GM12878 (cell line): ENCODE measurements around the gene FNTB. TPM values are rescaled to one million over a fixed set of nuclear protein-coding genes. Genes with fewer than 3 reads are reported as not detected.
A peak's percentile ranks its signal among the peaks of the same experiment; 100 is the strongest.

ENCODE experiments used
- ATAC-seq: fragments of 200-7000 bp; cut with Tn5 transposase; 3 replicates; pipeline ENCODE4 v1.9.1; 2020; ENCODE audit warnings: mild to moderate bottlenecking, moderate library complexity
- BruUV-seq: library from RNA; stranded (reverse); fragments of 400-500 nt; replicated peaks from 2 replicates; lab custom pipeline; 2021; lab: Mats Ljungman, UMichigan
- CTCF ChIA-PET: fragments of 300-600 bp; sonication (Branson Sonifier 250); formaldehyde crosslinking; extraction: SDS; loops from one replicate; lab custom pipeline; 2021; ENCODE audit warnings: inconsistent platforms; lab: Yijun Ruan, JAX
- POLR2A ChIA-PET: fragments of 350-600 bp; formaldehyde crosslinking; extraction: SDS; loops from one replicate; lab custom pipeline; 2021; ENCODE audit warnings: inconsistent platforms; lab: Charles Lee
- RAD21 ChIA-PET: fragments of 300-600 bp; sonication (Branson Sonifier 250); formaldehyde crosslinking; loops from one replicate; lab custom pipeline; 2023; ENCODE audit warnings: antibody characterized with exemption; ENCODE audit not compliant: unreplicated experiment; lab: Charles Lee
- SMC1A ChIA-PET: fragments of 300-600 bp; sonication (Branson Sonifier 250); formaldehyde crosslinking; loops from one replicate; lab custom pipeline; 2023; ENCODE audit not compliant: unreplicated experiment, uncharacterized antibody; lab: Charles Lee
- DNase-seq: peaks from one replicate; pipeline ENCODE4 v3.0.0-alpha.2; 2011; ENCODE audit warnings: low read depth, low spot score
- FAIRE-seq: peaks from 3 replicates; lab custom pipeline; 2011; peaks lifted over from hg19 to GRCh38; lab: Jason Lieb, UNC
- H2AFZ ChIP-seq: 2 replicates; pipeline ENCODE4 v1.6.0; 2011; ENCODE audit warnings: low read depth, low read length, control low read depth; ENCODE audit not compliant: control insufficient read depth
- H3K27ac ChIP-seq: 2 replicates; pipeline ENCODE4 v1.5.1; 2011; ENCODE audit warnings: control low read depth; ENCODE audit not compliant: control insufficient read depth, insufficient read depth
- H3K27me3 ChIP-seq, 2 experiments: replicated peaks in 1 of 2; 2 replicates each; pipeline versions ENCODE4 v1.6.0 to v1.6.1; 2011; ENCODE audit warnings: low read length in 1 of 2; ENCODE audit not compliant: control insufficient read depth in 2 of 2, insufficient read depth in 2 of 2
- H3K36me3 ChIP-seq, 2 experiments: 2 replicates each; pipeline ENCODE4 v1.5.1; 2011; ENCODE audit warnings: low read length in 1 of 2; ENCODE audit not compliant: control insufficient read depth in 2 of 2, insufficient read depth in 2 of 2
- H3K4me1 ChIP-seq: 2 replicates; pipeline ENCODE4 v1.6.1; 2011; ENCODE audit warnings: mild to moderate bottlenecking, low read length, moderate library complexity, mixed read lengths; ENCODE audit not compliant: control insufficient read depth, insufficient read depth
- H3K4me2 ChIP-seq: 2 replicates; pipeline ENCODE4 v1.6.0; 2011; ENCODE audit warnings: control low read depth; ENCODE audit not compliant: control insufficient read depth, insufficient read depth
- H3K4me3 ChIP-seq: fragments of 200-600 bp; sonication (generic); 2 replicates; pipeline ENCODE4 v1.5.1; 2016
- H3K79me2 ChIP-seq: 2 replicates; pipeline ENCODE4 v1.6.0; 2011; ENCODE audit warnings: low read length; ENCODE audit not compliant: control insufficient read depth, insufficient read depth
- H3K9ac ChIP-seq: 2 replicates; pipeline ENCODE4 v1.8.0; 2011; ENCODE audit warnings: low read length, control low read depth, mixed read lengths; ENCODE audit not compliant: control insufficient read depth, insufficient read depth
- H3K9me3 ChIP-seq: replicated peaks from 3 replicates; pipeline ENCODE4 v1.5.1; 2011; ENCODE audit warnings: mild to moderate bottlenecking, low read length; ENCODE audit not compliant: control insufficient read depth, insufficient read depth
- H4K20me1 ChIP-seq: 2 replicates; pipeline ENCODE4 v1.6.0; 2011; ENCODE audit not compliant: control insufficient read depth, insufficient read depth
- NR2C2 ChIP-seq: IDR thresholded peaks from 2 replicates; pipeline ENCODE4 v1.6.1; 2011; ENCODE audit warnings: borderline replicate concordance, low read depth; ENCODE audit not compliant: control insufficient read depth, insufficient read length
- RBBP5 ChIP-seq: fragments of 200-600 bp; sonication (generic); conservative IDR thresholded peaks from 2 replicates; pipeline ENCODE4 v1.6.1; 2016
- SMARCA5 ChIP-seq: fragments of 450-650 bp; IDR thresholded peaks from 2 replicates; pipeline ENCODE4 v1.6.1; 2017; ENCODE audit warnings: mild to moderate bottlenecking
- TARDBP ChIP-seq: IDR thresholded peaks from 2 replicates; pipeline ENCODE4 v1.6.1; 2016; ENCODE audit warnings: borderline replicate concordance
- WGBS: methylation state at CpG from one replicate; pipeline ENCODE4 v1.1.6; 2016; ENCODE audit warnings: low lambda C conversion rate; ENCODE audit not compliant: insufficient replicate concordance, insufficient coverage; ENCODE audit errors: missing lambda C conversion rate; 5-methylcytosine and 5-hydroxymethylcytosine counted together
- in situ Hi-C: fragments of 300-500 bp; cut with MboI; formaldehyde crosslinking; loops from 9 replicates; pipeline ENCODE4 v1.14.3; 2018; ENCODE audit warnings: mixed read lengths
- intact Hi-C: fragments of 100-400 bp; cut with micrococcal nuclease; formaldehyde crosslinking; loops from one replicate; pipeline ENCODE4 v1.14.2; 2022; ENCODE audit not compliant: unreplicated experiment
- polyA plus RNA-seq, 11 experiments: library from polyadenylated mRNA; depleted of rRNA in 4 of 11; unstranded in 6 of 11; stranded (reverse) in 5 of 11; fragments of >200 nt; fragmentation: Nextera tagmentation in 4 of 11; fragmentation: Illumina TruSeq in 1 of 11; extraction: Ambion mirVana in 4 of 11; extraction: Trizol in 1 of 11; gene quantifications; 1 replicate in 1 of 11; 2 replicates in 10 of 11; pipeline versions ENCODE4 v1.2.1 to v1.2.3, GENCODE V29; 2011 to 2016; ENCODE audit warnings: inconsistent platforms in 2 of 11, missing spikeins in 2 of 11, low read depth in 1 of 11
- total RNA-seq, 4 experiments: library from RNA; depleted of rRNA in 3 of 4; stranded (reverse); fragments of >200 nt in 3 of 4; fragmentation: Illumina TruSeq in 1 of 4; extraction: Trizol in 1 of 4; gene quantifications; 2 replicates each; pipeline versions ENCODE4 v1.2.1 to v1.2.3, GENCODE V29; 2013 to 2021
- TF ChIP-seq, protein P1 (sequence below): IDR thresholded peaks from 2 replicates; pipeline ENCODE4 v1.6.1; 2012; ENCODE audit warnings: low read depth, low read length, improper control_type of control experiment
- TF ChIP-seq, protein P2 (sequence below): fragments of 450-650 bp; IDR thresholded peaks from 2 replicates; pipeline ENCODE4 v1.6.1; 2017; ENCODE audit warnings: low read depth, mild to moderate bottlenecking, moderate library complexity
- TF ChIP-seq, protein P3 (sequence below): IDR thresholded peaks from 2 replicates; pipeline ENCODE4 v1.6.1; 2011; ENCODE audit warnings: borderline replicate concordance, low read depth, mild to moderate bottlenecking, moderate library complexity, mixed read lengths, low read length; ENCODE audit not compliant: insufficient read depth; ENCODE audit errors: extremely low read length

Gene FNTB
- total and polyA plus RNA-seq, 10 of the 15 experiments (the other 5 are each of a cell fraction or from before 2014, with no cell fraction given) = 10.4 to 25.1 (median 16.7) TPM

DNA sequence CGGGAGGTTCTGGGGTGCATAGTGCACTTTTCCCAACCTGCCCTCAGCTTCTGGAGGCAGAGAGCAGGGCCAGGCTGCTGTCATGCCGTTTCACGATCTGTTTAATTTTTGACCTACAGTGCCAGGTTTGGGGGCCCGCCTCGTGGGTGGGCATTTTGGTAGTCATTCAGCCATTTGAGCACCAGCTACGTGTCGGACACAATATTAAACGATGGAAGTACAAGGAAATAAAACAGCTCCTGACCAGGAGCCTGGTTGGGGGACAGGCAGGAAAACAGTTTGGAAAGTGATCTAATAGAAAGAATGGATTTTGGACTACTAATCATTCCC lies 708 bp downstream of the FNTB start:
- peak overlapping the region; percentile 72 for H3K9ac ChIP-seq
- SMC1A ChIA-PET = interaction anchor here (0.6 to 4.9 kb wide), 10 partner anchors 9 to 424 kb away, joined by 3 to 55 read pairs (median 4); partner anchors contain the start of gene CHURC1
- no peak for DNase-seq
- H3K36me3 ChIP-seq = no peaks in the 10 kb centered on the region
- H3K4me2 ChIP-seq = peak overlapping the region; percentile 81
- no peaks in the 10 kb centered on the region; the same call in 2 of the 3 replicates for H3K9me3 ChIP-seq
- RAD21 ChIA-PET = interaction anchor here (0.7 to 3.9 kb wide), 23 partner anchors 7 to 428 kb away, joined by 3 to 28 read pairs (median 5); partner anchors contain the start of genes CHURC1 and MAX
- WGBS = 0% methylated on average over 8 of the region's 8 CpGs
- intact Hi-C loops = loop anchor here (2.0 to 10.0 kb wide), 5 partner anchors 73 to 313 kb away; partner anchors contain the start of genes CHURC1 and MAX
- no peaks in the 10 kb centered on the region for H4K20me1 ChIP-seq
- H3K79me2 ChIP-seq = peaks cover 48% of the 10 kb centered on the region
- no peak for TF ChIP-seq NR2C2
- no peak for TF ChIP-seq RBBP5
- TF ChIP-seq TARDBP = no peak
- TF ChIP-seq SMARCA5 = no peak
- TF ChIP-seq, protein P1, sequence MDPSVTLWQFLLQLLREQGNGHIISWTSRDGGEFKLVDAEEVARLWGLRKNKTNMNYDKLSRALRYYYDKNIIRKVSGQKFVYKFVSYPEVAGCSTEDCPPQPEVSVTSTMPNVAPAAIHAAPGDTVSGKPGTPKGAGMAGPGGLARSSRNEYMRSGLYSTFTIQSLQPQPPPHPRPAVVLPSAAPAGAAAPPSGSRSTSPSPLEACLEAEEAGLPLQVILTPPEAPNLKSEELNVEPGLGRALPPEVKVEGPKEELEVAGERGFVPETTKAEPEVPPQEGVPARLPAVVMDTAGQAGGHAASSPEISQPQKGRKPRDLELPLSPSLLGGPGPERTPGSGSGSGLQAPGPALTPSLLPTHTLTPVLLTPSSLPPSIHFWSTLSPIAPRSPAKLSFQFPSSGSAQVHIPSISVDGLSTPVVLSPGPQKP = no peak
- TF ChIP-seq, protein P2, sequence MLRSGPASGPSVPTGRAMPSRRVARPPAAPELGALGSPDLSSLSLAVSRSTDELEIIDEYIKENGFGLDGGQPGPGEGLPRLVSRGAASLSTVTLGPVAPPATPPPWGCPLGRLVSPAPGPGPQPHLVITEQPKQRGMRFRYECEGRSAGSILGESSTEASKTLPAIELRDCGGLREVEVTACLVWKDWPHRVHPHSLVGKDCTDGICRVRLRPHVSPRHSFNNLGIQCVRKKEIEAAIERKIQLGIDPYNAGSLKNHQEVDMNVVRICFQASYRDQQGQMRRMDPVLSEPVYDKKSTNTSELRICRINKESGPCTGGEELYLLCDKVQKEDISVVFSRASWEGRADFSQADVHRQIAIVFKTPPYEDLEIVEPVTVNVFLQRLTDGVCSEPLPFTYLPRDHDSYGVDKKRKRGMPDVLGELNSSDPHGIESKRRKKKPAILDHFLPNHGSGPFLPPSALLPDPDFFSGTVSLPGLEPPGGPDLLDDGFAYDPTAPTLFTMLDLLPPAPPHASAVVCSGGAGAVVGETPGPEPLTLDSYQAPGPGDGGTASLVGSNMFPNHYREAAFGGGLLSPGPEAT = no peak
- TF ChIP-seq, protein P3, sequence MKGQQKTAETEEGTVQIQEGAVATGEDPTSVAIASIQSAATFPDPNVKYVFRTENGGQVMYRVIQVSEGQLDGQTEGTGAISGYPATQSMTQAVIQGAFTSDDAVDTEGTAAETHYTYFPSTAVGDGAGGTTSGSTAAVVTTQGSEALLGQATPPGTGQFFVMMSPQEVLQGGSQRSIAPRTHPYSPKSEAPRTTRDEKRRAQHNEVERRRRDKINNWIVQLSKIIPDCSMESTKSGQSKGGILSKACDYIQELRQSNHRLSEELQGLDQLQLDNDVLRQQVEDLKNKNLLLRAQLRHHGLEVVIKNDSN = no peak
- TF ChIP-seq, all 136 proteins: peak for 0
- H2AFZ ChIP-seq = peak overlapping the region; percentile 77
- no TSS peak for BruUV-seq
- H3K27me3 ChIP-seq = no peaks in the 10 kb centered on the region
- peak overlapping the region; percentile 93 for H3K4me3 ChIP-seq
- H3K4me1 ChIP-seq = peaks cover 29% of the 10 kb centered on the region
- ATAC-seq = no peak; the same call in 2 of the 3 replicates
- in situ Hi-C loops = no loop called here
- FAIRE-seq = no peak
- ChIA-PET CTCF (interaction anchor here (0.6 to 9.5 kb wide), 15 partner anchors 13 to 490 kb away, joined by 3 to 109 read pairs (median 4); partner anchors contain the start of gene CHURC1), POLR2A (interaction anchor here (0.6 to 1.1 kb wide), 4 partner anchors 8 to 73 kb away, joined by 3 to 6 read pairs (median 5); no protein-coding TSS in a partner anchor)
- peak overlapping the region; percentile 80 for H3K27ac ChIP-seq
